Ammon's horn (tissue), 1 donor: ENCODE results near the gene TSHZ3.

Experiments used
- DNase-seq: peaks from one replicate; pipeline ENCODE4 v3.0.0-alpha.2; 2016; ENCODE audit warnings: low spot score

The TSHZ3 gene

GRCh38 chr19:31286491-31286890 is 62.7 kb downstream of the TSHZ3 start:
- no peak for DNase-seq

DNA sequence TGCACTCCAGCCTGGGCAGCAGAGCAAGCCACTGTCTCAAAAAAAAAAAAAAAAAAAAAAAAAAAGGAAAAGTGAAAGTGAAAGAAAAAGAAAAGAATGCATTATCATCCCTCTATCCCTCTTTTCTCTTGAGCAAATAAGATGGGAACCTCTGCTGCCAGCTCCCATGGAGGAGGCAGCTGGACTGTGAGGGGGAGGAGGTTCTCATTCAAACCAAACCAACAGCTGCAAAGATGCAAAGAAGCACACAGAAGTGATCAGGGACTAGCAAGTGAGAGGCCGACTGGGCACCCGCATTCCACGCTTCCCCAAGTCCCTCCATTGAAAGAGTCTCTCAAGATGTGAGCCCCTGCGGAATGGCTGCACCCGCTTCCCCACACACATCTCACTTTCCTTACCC is 63.5 kb downstream of the TSHZ3 start:
- no peak for DNase-seq

DNA sequence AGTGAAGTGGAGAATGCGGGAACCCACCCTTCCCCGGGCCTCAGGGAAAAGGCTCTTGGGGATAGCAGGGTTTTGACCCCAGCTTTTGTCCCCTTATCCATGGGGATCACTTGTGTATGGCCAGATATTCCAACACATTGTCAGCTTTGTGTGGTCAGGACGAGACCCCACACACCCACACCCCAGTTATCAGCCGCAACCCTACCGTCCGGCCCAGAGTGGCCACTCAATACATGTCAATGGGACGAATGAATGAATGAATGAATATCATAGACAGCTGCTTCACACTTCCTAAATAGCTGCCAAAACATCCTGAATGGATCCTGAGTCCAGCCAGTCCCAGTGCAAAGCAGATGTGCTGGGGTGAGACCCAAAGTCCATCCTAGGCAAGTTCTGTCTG is 64.6 kb downstream of the TSHZ3 start:
- DNase-seq: no peak

DNA sequence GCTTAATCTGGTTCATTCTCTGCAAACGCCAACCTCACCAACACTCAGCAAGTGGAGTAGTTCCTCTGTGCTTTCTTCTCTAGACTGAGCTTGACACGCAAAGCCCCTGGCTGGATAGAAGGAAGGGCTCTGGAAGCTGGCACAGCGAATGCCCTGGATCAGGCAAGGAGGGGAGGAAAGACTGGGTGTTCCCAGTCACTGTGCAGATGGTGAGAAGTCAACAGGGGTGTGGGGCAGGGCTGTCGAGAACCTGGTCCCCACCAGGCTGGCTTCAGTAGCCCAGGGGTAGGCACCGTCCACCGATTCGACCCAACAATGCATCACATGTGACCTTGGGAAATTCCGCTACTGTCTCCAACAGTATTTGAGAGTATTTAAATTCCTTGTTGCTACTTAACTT is 65.5 kb downstream of the TSHZ3 start:
- DNase-seq: no peak

DNA sequence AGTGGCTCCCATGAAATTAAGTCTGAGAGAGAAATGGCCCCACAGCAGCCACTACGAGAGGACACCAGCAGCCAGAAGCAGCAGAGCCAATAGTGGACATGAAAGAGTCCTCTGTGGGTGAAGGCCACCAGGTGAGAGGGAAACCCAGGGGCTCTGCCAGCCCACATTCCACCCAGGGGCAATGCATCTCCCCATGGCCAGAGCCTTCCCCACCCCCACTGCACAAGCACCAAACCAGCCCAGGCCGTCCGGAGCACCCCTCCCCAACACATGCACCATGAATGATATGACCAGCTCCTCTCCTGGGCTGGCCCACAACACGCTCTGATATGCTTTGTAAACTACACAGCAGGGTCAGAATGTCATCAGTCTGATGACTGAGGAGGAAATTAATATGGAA is 66.9 kb downstream of the TSHZ3 start:
- no peak for DNase-seq

DNA sequence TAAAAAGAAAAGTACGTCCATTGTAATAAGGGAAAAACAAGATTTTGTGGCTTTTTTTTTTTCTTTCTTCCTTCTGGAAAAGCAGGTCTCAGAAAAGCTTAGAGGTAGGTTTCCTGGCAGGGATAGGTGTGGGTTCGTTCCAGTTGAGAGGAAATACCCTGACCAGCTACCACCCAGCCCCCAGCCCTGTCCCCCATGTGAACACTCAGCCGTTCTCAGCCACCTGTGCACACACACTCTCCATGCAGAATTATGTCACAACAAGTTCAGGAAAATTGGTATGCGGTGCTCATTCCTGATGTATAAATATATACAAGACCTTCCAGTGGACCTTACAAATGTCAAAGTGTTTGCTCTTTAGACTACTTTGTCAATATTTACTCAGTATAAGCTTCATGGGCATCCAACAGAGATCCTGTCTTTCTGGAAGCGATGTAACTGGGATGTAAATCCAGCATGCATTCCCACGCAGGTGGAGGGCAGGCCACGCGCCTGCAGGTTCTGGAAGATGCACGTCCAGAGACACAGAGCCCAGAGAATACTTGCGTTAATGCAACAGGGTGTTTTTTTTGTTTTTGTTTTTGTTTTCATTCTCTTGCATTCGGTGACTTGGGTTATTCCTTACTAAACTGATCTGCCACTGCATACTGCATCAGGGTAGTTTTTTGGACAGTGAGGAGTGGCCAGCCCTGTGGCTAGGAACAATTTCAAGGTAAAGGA is 68.8 kb downstream of the TSHZ3 start:
- DNase-seq: no peak

GRCh38 chr19:31279436-31279765 is 69.8 kb downstream of the TSHZ3 start:
- DNase-seq: no peak

- no peak for DNase-seq
Observed at GRCh38 chr19:31278555-31279435, 70.4 kb downstream of the TSHZ3 start.

GRCh38 chr19:31277516-31277915 is 71.7 kb downstream of the TSHZ3 start:
- no peak for DNase-seq

- DNase-seq: no peak
Observed at GRCh38 chr19:31276831-31277230, 72.4 kb downstream of the TSHZ3 start.

DNA sequence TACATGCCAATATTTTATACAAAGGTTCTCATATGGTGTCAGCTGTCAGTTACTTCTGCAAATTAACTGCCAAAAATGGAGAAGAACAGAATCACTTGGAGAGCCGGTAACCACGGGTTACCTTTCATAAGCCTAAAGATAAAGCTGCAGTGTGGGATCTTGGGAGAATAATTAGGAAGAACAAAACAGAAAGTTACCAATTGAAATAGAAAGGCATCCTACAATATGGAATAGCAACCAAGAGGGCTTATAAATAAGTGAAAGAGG is 74.2 kb downstream of the TSHZ3 start:
- DNase-seq: peak; percentile 20

GRCh38 chr19:31274251-31275067 is 74.8 kb downstream of the TSHZ3 start:
- DNase-seq: peak; percentile 24

DNA sequence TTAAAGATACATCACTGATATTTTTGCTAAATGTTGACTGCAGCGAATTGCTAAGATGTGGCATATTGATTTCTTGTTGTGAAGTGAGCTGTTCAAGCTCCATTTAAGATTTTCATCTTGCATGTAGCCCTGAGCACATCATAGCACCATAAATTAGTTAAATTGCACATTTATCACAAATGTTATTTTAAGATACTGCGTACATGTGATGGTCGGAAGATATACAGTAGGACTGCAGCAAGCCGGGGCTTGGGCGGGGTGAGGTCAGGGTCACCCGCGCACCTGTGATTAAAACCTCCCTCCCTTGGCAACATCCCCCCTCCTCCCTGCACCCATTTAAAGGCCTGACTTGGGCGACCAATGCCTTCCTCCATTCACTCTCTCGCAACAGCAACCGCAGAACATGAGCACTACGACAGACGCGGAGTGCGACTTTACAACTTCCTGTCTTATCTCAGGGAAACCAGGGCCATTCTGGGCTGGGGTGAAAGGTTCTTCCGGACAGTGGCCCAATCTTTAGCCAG is 76.6 kb downstream of the TSHZ3 start:
- DNase-seq: no peak

DNA sequence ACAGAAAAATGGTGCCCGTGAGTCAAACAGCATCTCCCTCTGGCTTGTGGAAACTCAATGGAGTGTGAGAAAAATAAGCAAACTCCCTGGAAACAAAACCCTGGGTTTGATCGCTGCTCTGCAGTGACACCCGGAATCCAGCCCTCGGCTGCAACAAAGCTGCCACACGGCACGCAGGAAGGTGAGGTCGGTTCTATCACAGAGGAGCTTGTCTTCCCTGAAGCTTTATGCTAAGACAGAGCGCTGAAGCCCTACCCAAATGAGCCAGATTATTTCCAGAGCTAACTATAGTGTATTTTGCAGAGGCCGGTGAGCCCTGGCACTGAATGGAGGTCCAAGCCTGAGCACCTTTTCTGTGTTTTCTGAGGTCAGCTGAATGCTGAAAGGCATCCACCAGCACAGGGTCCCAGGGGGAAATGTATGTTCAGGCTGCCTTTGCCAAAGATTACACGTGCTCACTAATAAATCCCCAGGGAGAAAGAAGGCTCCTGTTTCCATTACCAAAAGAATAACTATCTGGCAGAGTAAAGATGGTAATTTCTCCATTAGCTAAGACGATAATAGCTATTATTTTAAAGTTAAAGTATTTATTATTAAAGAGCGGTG is 77.8 kb downstream of the TSHZ3 start:
- no peak for DNase-seq

- no peak for DNase-seq
Observed at GRCh38 chr19:31270897-31271296, 78.3 kb downstream of the TSHZ3 start.

DNA sequence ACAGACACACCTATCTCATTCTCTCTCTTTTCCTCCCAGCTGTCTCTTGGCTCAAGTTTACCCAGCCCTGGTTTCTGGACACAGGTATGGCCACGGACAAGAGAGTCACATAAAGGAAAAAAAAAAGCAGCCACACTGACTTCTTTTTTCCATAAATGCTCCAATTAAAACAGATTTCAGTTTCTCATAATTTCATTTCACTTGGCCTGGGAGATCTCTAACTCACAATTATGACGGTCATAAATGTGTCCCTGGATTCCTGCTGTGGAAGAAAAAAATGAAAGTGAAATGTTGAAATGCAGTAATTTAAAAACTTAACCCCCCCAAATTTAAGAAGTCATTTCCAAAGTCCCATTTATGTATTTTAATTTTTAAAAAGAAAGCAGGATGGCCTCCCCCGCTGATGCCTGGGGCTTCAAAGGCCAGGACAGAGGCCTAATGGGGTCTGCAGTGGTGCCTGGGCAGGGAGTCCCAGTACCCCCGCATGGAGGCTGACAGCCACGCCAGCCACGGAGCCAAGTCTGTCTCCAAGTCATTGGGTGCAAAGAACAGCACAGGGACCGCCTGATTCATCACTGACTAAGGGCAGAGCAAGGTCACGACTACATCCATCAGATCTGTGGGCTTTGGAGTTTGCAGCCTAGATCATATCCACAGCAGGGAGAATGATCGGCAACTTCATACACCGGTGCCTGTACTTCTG is 79.7 kb downstream of the TSHZ3 start:
- no peak for DNase-seq

DNA sequence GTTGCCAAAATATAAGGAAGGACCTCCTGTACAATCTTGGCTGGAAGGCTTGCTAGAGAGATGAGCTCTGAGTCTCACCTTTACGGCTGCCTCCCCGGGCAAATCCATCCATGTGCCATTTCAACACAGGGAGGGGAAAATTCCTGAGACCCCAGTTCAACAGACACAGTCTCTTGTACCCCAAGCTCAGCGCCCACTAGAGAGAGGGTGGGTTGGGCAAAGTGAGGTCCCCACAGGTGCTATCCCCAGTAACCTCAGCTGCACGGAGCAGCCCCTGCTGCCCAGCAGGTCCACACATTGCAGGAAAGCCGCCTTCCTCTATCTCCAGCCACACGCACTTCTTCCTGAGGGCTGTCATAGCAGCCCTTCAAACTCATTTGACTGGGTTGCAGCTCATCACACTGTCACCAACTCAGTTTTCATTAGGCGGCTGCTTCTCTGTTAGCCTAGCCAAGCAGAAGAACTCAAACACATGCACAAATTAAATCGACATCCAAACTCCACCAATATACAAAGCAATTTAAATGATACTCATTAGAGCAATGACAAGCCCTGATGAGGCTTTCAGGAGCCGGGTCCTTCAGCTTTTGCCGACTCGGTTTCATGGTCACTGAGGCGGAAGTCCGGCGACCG is 80.4 kb downstream of the TSHZ3 start:
- DNase-seq: no peak

GRCh38 chr19:31266731-31267130 is 82.5 kb downstream of the TSHZ3 start:
- DNase-seq: no peak

- DNase-seq: no peak
Observed at GRCh38 chr19:31266196-31266595, 83.0 kb downstream of the TSHZ3 start.

- no peak for DNase-seq
Observed at GRCh38 chr19:31264041-31264778, 85.0 kb downstream of the TSHZ3 start.
